KBM-7 (cell line): ENCODE results near the gene SSX3.
"Not testable (repeated sequence)": the region's sequence is repeated elsewhere in the genome, so short reads cannot be mapped to it uniquely, and the experiment has no call there.

Source experiments
- DNase-seq: peaks from one replicate; pipeline ENCODE4 v3.0.0-alpha.2; 2015
- in situ Hi-C: fragments of 300-500 bp; cut with MboI; formaldehyde crosslinking; loops from 2 replicates; pipeline ENCODE4 v1.14.3; 2020; ENCODE audit warnings: low sequenced_read_pairs, low pct_unique_long_range_greater_than_20kb, mixed read lengths

Gene SSX3, protein sequence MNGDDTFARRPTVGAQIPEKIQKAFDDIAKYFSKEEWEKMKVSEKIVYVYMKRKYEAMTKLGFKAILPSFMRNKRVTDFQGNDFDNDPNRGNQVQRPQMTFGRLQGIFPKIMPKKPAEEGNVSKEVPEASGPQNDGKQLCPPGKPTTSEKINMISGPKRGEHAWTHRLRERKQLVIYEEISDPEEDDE

DNA sequence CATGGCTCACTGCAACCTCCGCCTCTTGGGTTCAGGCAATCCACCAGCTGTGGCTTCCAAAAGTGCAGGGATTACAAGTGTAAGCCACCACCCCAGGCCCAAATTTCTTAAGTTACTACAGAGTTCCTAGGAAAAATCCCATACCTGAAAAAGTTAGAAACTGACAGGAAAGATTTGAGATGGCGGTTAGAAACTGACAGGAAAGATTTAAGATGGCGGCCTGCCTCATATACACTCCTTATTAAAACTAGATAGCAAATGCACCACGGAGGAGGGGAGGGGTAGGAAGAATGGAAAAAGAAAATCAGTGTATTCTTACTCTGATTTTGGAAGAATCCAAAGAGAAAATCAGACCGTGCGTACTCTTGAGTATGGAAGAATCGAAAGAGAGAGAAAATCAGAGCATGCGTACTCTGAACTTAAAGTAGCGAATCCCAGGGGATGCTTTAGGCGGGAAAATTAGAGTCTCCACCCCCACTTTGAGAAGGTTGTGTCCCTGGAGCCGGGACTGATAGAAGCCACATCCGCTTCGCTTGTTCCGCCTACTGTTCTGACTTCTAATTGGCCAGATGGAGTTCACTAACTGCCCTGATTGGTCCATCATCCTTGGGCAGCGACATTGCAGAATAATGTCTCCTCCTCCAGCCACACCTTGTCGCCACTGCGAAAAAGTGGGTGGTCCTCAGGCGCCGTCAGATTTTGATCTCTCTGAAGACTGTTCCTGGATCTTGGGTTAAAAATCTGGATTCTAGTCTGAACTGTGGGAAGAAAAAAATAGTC lies at the start of gene SSX3:
Gene SSX3 (minus strand): TSS at position 389 of the 780 bp plus-strand sequence. CDS start 1,454 bp downstream, outside the sequence.
- DNase-seq, in situ Hi-C loops: not testable (repeated sequence)

DNA sequence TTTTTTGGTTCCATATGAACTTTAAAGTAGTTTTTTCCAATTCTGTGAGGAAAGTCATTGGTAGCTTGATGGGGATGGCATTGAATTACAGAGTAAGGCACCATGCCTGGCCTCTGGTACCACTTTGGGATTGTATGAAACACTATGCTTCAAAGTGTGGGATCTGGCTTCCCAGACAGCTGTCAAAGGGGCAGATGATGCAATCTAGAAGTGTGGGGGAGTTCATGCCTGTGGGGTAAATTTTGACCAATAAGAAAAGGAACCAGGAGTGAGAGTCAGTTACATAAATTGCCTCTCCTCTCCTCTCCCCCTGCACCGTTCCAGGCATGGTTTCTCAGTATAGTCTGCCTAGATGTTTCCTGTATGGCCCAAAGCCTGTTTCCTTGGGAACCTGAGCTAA lies 41.3 kb upstream of the SSX3 start:
- in situ Hi-C loops, result not testable (repeated sequence)
- peak; percentile 20 for DNase-seq

DNA sequence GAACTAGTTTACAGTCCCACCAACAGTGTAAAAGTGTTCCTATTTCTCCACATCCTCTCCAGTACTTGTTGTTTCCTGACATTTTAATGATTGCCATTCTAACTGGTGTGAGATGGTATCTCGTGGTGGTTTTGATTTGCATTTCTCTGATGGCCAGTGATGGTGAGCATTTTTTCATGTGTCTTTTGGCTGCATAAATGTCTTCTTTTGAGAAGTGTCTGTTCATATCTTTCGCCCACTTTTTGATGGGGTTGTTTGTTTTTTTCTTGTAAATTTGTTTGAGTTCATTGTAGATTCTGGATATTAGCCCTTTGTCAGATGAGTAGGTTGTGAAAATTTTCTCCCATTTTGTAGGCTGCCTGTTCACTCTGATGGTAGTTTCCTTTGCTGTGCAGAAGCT lies 40.4 kb upstream of the SSX3 start:
- in situ Hi-C loops, DNase-seq: not testable (repeated sequence)

DNA sequence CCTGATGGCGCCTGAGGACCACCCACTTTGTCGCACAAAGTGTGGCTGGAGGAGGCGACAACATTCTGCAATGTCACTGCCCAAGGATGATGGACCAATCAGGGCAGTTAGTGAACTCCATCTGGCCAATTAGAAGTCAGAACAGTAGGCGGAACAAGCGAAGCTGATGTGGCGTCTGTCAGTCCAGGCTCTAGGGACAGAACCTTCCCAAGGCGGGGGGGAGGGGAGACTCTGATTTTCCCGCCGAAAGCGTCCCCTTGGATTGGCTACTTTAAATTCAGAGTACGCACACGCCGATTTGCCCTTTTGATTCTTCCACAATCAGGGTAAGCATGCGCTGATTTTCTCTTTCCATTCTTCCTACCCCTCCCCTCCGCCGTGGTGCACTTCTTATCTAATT lies 26.7 kb upstream of the SSX3 start, which contains the start of gene SSX4:
Gene SSX4 (plus strand): TSS at position 301 of the 400 bp plus-strand sequence. CDS start 515 bp downstream, outside the sequence.
- in situ Hi-C loops, DNase-seq: not testable (repeated sequence)

DNA sequence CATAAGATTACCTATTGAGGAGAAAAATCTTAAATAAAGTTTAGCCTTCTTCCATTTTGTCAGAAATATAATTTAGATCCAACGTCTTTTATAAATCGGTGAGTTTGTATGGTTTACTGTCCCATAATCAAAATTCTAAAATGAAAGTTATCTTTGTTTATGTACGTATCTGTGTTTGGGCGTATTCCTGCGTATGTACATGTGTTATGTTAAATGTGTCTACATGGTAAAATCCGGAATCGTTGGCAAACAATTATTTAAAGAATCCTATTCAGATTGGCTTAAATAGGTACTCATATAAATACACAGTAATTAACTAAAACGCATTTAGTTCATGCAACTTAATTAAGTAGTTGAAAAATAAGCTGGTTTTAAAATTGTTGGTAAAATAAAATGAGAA lies 13.9 kb upstream of the SSX3 start:
- DNase-seq, in situ Hi-C loops: not testable (repeated sequence)

DNA sequence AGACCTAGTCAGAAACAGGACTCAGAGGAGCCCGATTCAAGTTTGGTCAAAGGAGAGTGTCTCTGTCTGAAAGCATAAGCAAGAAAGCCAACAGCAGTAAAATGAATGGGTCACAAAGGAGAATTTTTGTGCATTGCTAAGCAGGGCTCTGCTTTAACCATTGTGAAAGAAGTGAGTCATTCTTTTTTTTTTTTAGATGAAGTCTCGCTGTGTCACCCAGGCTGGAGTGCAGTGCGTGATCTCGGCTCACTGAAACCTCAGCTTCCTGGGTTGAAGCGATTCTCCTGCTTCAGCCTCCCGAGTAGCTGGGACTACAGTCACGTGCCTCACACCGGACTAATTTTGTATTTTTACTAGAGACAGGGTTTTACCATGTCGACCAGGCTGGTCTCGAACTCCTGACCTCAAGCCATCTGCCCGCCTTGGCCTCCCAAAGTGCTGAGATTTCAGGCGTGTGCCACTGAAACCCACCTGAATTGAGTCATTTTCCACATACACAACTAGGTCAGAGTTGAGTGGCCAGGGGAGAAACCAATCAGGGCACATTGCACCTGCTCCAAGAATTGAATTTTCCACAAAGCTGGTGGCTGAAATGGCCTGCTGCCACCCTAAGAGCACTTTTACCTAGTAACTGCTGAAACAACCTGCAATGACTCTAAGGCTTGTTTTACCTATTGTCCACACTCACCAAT lies 11.4 kb upstream of the SSX3 start:
- in situ Hi-C loops, result not testable (repeated sequence)

DNA sequence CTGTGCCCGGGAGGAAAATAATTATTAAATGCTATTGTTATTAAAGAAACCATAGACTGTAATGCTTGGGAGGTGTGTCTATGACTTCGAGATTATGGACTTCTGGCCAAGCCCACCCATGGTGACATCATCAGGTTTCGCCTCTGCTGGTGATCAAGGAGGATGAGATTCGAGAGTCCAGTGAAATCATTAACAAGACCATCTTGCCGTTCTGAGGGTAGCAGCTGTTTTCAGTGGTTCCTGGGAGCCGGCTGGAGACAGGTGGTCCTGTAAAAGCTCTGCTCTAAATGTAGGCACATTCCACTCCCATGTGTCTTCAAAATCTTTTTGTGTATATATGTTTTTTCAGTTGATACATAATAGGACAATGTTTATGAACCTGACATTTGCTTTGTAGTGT lies 2.8 kb upstream of the SSX3 start:
- in situ Hi-C loops, DNase-seq: not testable (repeated sequence)

More for the DNA sequence above, 11.4 kb upstream of the SSX3 start:
- not testable (repeated sequence) for DNase-seq

DNA sequence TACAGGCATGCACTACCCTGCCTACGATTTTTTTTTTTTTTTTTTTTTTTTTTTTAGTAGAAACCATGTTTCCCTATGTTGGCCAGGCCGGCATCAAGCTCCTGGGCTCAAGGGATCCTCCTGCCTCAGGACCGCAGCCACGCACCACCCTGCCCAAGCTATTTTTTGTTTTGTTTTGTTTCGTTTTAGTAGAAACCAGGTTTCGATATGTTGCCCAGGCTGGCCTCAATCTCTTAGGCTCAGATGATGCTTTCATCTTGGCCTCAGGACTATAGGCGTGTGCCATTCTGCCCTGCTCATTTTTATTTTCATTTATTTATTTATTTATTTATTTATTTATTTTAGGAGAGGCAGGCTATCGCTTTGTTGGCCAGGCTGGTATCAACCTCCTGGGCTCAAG lies 1.2 kb upstream of the SSX3 start:
- DNase-seq, result no peak
- in situ Hi-C loops, result no loop called here

DNA sequence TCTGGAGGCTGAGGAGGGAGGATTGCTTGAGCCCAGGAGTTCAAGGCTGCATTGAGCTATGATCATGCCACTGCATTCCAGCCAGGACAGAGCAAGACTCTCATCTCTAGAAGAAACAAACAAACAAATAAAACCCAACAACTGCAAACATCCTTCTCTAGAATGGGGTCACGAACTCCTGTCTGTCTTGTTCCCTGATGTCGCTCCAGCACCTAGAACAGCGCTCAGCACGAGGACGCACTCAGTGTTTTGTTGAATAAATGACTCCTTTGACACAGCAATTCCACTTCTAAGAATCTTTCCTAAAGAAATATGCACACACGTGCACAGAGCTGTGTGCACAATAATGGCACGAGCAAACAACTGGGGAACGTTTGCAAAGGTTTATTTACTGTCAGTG lies 10.4 kb downstream of the SSX3 start:
- in situ Hi-C loops, DNase-seq: not testable (repeated sequence)

DNA sequence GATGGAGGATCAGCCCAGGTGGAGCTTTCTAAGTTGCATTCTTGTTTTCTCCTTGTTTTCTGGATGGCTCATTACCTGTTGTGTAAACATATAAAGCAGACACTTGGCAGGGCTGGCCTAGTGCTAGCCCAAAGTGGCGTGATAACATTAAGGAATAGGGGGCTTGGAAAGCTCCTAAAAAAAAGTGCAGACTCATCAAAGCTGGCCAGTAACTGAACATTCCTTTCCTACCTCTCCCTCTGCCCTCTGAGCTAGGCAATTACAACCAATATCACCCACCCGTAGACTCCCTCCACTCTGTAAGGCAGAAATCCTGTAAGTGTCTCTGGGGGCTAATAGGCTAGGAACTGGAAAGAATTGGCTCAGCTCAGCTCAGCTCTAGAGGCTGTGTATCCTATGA lies 42.5 kb downstream of the SSX3 start:
- DNase-seq, in situ Hi-C loops: not testable (repeated sequence)

DNA sequence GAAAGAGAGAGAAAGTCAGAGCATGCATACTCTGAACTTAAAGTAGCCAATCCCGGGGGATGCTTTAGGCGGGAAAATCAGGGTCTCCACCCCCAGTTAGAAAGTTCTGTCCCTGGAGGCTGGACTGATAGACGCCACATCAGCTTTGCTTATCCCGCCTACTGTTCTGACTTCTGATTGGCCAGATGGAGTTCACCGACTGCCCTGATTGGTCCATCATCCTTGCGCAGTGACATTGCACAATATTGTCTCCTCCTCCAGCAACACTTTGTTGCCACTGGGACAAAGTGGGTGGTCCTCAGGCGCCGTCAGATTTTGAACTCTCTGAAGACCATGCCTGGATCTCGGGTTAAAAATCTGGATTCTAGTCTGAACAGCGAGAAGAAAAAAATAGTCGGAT lies 50.3 kb downstream of the SSX3 start:
- DNase-seq, result no peak
- in situ Hi-C loops, result no loop called here
